Mammary epithelial cell (primary cell): Measurements from ENCODE around the gene LYRM9.

Experiments
- CTCF ChIP-seq, 2 donors: IDR thresholded peaks in 1 of 2; conservative IDR thresholded peaks in 1 of 2; 2 replicates each; pipeline ENCODE4 v1.5.1; 2011 to 2012; ENCODE audit warnings: inconsistent platforms in 2 of 2, low read length in 2 of 2, mild to moderate bottlenecking in 2 of 2, control low read depth in 1 of 2, low read depth in 1 of 2; ENCODE audit not compliant: insufficient read depth in 1 of 2; ENCODE audit errors: extremely low read depth in 1 of 2
- EZH2 ChIP-seq: IDR thresholded peaks from 2 replicates; pipeline ENCODE4 v1.6.1; 2012; ENCODE audit warnings: low read length, inconsistent platforms, borderline replicate concordance

DNA sequence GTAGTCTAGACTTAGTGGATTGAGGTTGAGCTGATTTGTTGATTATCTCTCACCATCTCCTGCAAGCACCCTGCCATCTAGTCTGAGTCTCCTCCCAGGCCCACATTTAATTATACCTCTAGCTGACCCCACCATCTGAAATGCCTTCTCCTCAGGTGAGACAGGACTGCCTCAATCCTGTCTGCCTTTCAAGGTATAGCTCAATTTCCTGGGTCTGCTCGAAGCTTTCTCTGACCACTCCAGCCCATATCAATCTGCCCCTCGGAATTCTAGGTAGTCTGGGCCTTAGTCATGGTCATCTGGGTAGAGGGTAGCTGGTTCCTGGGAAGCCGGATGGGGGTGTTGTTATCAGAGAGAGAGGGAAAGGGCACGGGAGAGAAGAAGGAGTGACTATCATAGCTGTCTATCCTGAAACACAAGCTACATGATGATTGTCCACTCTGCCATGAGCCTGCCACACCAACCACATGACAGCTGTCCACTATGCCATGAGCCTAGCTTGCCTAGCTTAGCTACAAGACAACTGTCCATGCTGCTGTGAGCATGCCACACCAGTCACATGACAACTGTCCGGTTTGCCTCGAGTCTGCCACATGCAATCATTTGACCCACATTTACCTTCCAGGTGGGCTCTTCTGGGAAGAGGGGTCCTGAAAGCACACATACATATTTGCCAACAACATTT, 34.4 kb downstream of the LYRM9 start:
- TF ChIP-seq CTCF (conservative IDR thresholded peaks at IDR 0.05 in 1 of 2, IDR thresholded peaks at IDR 0.05 in 1 of 2; ENCODE audit: extremely low read depth in 1 of 2, insufficient read depth in 1 of 2, low read depth in 1 of 2, low read length in 2 of 2) (no peak), EZH2 (no peak)
